Hepatocyte (in vitro differentiated cells): ENCODE data around the gene GAS1. TPM values are rescaled to one million over a fixed set of nuclear protein-coding genes. Genes with fewer than 3 reads are reported as not detected.

ENCODE experiments used
- DNase-seq: peaks from one replicate; pipeline ENCODE4 v3.0.0-alpha.2; 2016; ENCODE audit warnings: low spot score
- H2AFZ ChIP-seq: fragments of 200-600 bp; sonication (generic); 2 replicates; pipeline ENCODE4 v1.6.0; 2016; ENCODE audit warnings: antibody characterized with exemption, mild to moderate bottlenecking
- H3K27ac ChIP-seq: fragments of 200-600 bp; sonication (generic); 2 replicates; pipeline ENCODE4 v1.5.1; 2016; ENCODE audit warnings: mild to moderate bottlenecking
- H3K27me3 ChIP-seq: fragments of 200-600 bp; sonication (generic); 2 replicates; pipeline ENCODE4 v1.6.1; 2016
- H3K36me3 ChIP-seq: fragments of 200-600 bp; sonication (generic); replicated peaks from 2 replicates; pipeline ENCODE4 v1.5.1; 2016; ENCODE audit warnings: low read depth; ENCODE audit not compliant: insufficient read depth
- H3K4me1 ChIP-seq: fragments of 200-600 bp; sonication (generic); 2 replicates; pipeline ENCODE4 v1.5.1; 2016; ENCODE audit warnings: mild to moderate bottlenecking, moderate library complexity; ENCODE audit not compliant: insufficient read depth
- H3K4me2 ChIP-seq: fragments of 200-600 bp; sonication (generic); 2 replicates; pipeline ENCODE4 v1.6.0; 2016
- H3K4me3 ChIP-seq: fragments of 200-600 bp; sonication (generic); 2 replicates; pipeline ENCODE4 v1.5.1; 2016; ENCODE audit warnings: mild to moderate bottlenecking
- H3K79me2 ChIP-seq: fragments of 200-600 bp; sonication (generic); 2 replicates; pipeline ENCODE4 v1.6.0; 2017; ENCODE audit warnings: mild to moderate bottlenecking
- H3K9me2 ChIP-seq: fragments of 200-600 bp; sonication (generic); replicated peaks from 2 replicates; pipeline ENCODE4 v1.6.0; 2017; ENCODE audit warnings: mild to moderate bottlenecking; ENCODE audit not compliant: insufficient read depth
- H3K9me3 ChIP-seq: fragments of 200-600 bp; sonication (generic); 2 replicates; pipeline ENCODE4 v1.5.1; 2016; ENCODE audit warnings: low read depth, mild to moderate bottlenecking
- H4K20me1 ChIP-seq: fragments of 200-600 bp; sonication (generic); 2 replicates; pipeline ENCODE4 v1.6.0; 2016; ENCODE audit warnings: mild to moderate bottlenecking; ENCODE audit not compliant: insufficient read depth, poor library complexity, severe bottlenecking
- CTCF ChIP-seq: fragments of 200-600 bp; sonication (generic); IDR thresholded peaks from 2 replicates; pipeline ENCODE4 v1.5.1; 2016; ENCODE audit warnings: antibody characterized with exemption, mild to moderate bottlenecking; ENCODE audit not compliant: poor library complexity
- EZH2 ChIP-seq: fragments of 200-600 bp; sonication (generic); IDR thresholded peaks from 2 replicates; pipeline ENCODE4 v1.6.1; 2016; ENCODE audit warnings: antibody characterized with exemption, mild to moderate bottlenecking, borderline replicate concordance
- EZH2phosphoT487 ChIP-seq: fragments of 200-600 bp; sonication (generic); IDR thresholded peaks from one replicate; pipeline ENCODE4 v1.6.1; 2018; ENCODE audit warnings: antibody characterized with exemption, mild to moderate bottlenecking, low read depth, moderate library complexity; ENCODE audit not compliant: unreplicated experiment, severe bottlenecking
- WGBS: methylation state at CpG from one replicate; pipeline ENCODE4 v1.1.6; 2016; ENCODE audit warnings: low lambda C conversion rate; ENCODE audit errors: missing lambda C conversion rate; 5-methylcytosine and 5-hydroxymethylcytosine counted together
- polyA plus RNA-seq: library from polyadenylated mRNA; unstranded; fragments of >200 nt; fragmentation: Nextera tagmentation; extraction: Ambion mirVana; gene quantifications from 2 replicates; pipeline ENCODE4 v1.2.1, GENCODE V29; 2016
- total RNA-seq: library from RNA; depleted of rRNA; stranded (reverse); fragments of >200 nt; gene quantifications from 2 replicates; pipeline ENCODE4 v1.2.3, GENCODE V29; 2014

GAS1 gene
- total and polyA plus RNA-seq, 2 experiments from 2014 or later = 61.3 to 101 TPM

GRCh38 chr9:86925686-86926085, 21.6 kb downstream of the GAS1 start:
- Histone ChIP-seq H3K4me2 (no peak overlapping the region), H3K79me2 (no peaks in the 10 kb centered on the region), H3K36me3 (no peaks in the 10 kb centered on the region), H3K4me1 (no peaks in the 10 kb centered on the region), H3K9me3 (no peaks in the 10 kb centered on the region), H3K27me3 (peaks cover 7% of the 10 kb centered on the region), H3K9me2 (no peaks in the 10 kb centered on the region), H4K20me1 (no peaks in the 10 kb centered on the region), H3K4me3 (no peak overlapping the region), H2AFZ (no peak overlapping the region), H3K27ac (no peak overlapping the region)
- no peak for DNase-seq
- 81% methylated on average over 1 of the region's 1 CpG for WGBS
- TF ChIP-seq EZH2 (no peak), CTCF (no peak), EZH2phosphoT487 (no peak)

GRCh38 chr9:86924206-86924605, 23.1 kb downstream of the GAS1 start:
- Histone ChIP-seq H3K4me3 (no peak overlapping the region), H3K36me3 (no peaks in the 10 kb centered on the region), H3K79me2 (no peaks in the 10 kb centered on the region), H4K20me1 (no peaks in the 10 kb centered on the region), H3K27me3 (peaks cover 7% of the 10 kb centered on the region), H3K9me2 (no peaks in the 10 kb centered on the region), H3K27ac (no peak overlapping the region), H3K4me2 (no peak overlapping the region), H2AFZ (no peak overlapping the region), H3K9me3 (no peaks in the 10 kb centered on the region), H3K4me1 (no peaks in the 10 kb centered on the region)
- no peak for TF ChIP-seq EZH2phosphoT487
- TF ChIP-seq EZH2 = no peak
- TF ChIP-seq CTCF = no peak
- 83% methylated on average over 4 of the region's 5 CpGs for WGBS
- no peak for DNase-seq

DNA sequence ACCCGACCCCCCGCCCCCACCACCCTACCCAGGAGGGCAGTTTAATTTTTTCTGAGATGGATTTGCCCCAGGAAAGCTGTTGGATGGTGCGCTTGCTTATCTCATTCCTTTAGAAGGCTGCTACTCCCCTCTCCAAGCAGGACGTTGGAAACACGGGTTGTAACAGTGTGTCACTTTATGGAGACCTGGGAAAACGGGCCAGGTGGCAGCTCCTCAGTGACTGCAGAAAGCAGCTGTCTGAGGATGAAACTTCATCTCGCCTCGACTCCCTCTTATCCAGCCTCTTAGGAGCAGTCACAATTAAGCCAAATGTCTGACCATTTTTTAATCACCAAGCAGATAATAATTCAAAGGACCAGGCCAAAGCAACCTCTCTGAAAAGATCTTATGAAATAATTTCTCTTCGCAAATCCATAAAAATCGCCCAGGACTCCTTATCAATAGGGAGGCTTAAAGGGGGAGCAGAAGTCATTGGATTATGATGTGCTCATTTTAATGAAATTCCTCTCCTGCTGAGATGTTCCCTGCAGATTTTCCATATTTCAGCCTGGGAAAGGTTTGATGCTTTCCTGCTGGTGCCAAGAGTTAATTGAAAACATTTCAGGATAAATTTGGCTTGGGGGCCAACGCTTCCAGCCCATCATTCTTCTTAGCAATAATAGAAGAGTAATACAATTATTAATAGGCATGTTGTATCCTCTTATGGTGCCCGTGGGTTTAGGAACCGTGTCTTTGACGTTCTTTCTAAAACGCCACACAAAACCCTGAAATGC, 26.0 kb downstream of the GAS1 start:
- H3K9me3 ChIP-seq = no peaks in the 10 kb centered on the region
- no peak overlapping the region for H3K4me2 ChIP-seq
- 62% methylated on average over 15 of the region's 15 CpGs for WGBS
- H2AFZ ChIP-seq = no peak overlapping the region
- no peaks in the 10 kb centered on the region for H4K20me1 ChIP-seq
- H3K4me1 ChIP-seq = no peaks in the 10 kb centered on the region
- TF ChIP-seq EZH2 (no peak), CTCF (no peak), EZH2phosphoT487 (no peak)
- no peaks in the 10 kb centered on the region for H3K9me2 ChIP-seq
- no peak for DNase-seq
- no peak overlapping the region for H3K27ac ChIP-seq
- H3K36me3 ChIP-seq = no peaks in the 10 kb centered on the region
- no peak overlapping the region for H3K4me3 ChIP-seq
- H3K79me2 ChIP-seq = no peaks in the 10 kb centered on the region
- peaks cover 7% of the 10 kb centered on the region for H3K27me3 ChIP-seq
